ENCODE measurements around the gene RNFT2.
"Not testable (repeated sequence)": the region's sequence is repeated elsewhere in the genome, so short reads cannot be mapped to it uniquely, and the experiment has no call there.

The RNFT2 gene

GRCh38 chr12:116744766-116745165 is 6.7 kb downstream of the RNFT2 start:
- no peak for DNase-seq (ENCODE audit: low read depth)

DNA sequence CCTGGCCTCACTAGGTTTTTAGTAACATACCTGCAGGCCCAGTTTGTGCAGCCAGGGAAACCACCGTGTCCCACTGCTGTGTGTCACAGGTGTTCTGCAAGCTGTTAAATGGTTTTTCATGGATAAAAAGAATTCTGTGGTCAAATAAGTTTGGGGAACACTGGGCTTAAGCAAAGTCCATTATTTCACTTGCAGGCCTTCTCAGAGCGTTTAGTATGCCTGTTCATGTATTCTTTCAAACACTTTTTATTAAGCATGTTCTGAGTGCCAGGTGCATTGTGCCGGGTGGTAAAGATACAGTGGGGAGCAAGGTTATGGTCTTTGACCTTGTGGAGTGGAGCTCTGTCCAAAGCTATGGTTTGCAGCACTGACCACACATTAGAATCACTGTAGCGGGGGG is 7.4 kb downstream of the RNFT2 start:
- no peak for DNase-seq (ENCODE audit: low read depth)

DNA sequence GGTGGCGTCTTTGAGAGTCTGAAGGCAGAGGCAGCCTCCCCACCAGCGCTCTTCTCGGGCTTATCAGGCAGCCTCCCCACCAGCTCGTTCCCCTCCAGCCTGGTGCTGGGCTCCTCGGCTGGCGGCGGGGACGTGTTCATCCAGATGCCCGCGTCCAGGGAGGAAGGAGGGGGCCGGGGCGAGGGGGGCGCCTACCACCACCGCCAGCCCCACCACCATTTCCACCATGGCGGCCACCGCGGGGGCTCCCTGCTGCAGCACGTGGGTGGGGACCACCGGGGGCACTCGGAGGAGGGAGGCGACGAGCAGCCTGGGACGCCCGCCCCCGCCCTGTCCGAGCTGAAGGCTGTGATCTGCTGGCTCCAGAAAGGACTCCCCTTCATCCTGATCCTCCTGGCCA is 11.8 kb downstream of the RNFT2 start:
- DNase-seq (ENCODE audit: low read depth): no peak

- no peak for DNase-seq (ENCODE audit: low read depth)
Observed at GRCh38 chr12:116750298-116750697, 12.2 kb downstream of the RNFT2 start.

DNA sequence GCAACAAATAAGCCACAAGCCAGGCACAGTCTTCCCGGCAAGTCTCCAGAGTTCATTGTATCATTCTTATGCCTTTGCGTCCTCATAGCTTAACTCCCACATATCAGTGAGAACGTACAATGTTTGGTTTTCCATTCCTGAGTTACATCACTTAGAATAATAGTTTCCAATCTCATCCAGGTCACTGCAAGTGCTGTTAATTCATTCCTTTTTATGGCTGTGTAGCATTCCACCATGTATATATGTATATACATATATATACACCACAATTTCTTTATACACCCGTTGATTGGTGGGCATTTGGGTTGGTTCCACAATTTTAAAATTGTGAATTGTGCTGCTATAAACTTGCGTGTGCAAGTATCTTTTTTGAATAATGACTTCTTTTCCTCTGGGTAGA is 16.0 kb downstream of the RNFT2 start:
- not testable (repeated sequence) for DNase-seq (ENCODE audit: low read depth)

DNA sequence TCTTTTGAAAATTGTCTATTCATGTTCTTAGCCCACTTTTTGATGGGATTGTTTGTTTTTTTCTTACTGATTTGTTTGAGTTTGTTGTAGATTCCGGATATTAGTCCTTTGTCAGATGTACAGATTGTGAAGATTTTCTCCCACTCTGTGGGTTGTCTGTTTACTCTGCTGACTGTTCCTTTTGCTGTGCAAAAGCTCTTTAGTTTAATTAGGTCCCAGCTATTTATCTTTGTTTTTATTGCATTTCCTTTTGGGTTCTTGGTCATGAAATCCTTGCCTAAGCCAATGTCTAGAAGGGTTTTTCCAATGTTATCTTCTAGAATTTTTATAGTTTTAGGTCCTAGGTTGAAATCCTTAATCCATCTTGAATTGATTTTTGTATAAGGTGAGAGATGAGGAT is 16.7 kb downstream of the RNFT2 start:
- not testable (repeated sequence) for DNase-seq (ENCODE audit: low read depth)

GRCh38 chr12:116759783-116760621 is 21.9 kb downstream of the RNFT2 start:
- no peak for DNase-seq (ENCODE audit: low read depth)

DNA sequence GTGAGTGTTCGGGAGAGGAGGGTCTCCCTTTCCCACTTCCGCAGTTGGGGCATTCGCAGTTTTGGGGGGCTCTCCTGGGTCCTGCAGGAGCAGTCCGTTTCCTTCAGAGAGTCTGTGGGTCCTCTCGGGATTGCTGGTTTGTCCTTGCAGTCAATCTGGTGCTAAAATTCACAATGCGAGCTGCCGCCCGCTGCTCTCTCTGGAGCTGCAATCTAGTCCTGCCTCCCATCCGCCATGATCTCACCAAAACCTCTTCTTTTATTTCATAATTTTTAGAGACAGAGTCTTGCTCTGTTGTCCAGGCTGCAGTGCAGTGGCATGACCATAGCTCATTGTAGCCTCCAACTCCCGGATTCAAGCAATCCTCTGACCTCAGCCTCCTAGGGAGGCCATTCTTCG is 22.5 kb downstream of the RNFT2 start:
- no peak for DNase-seq (ENCODE audit: low read depth)

GRCh38 chr12:116761499-116761898 is 23.4 kb downstream of the RNFT2 start:
- DNase-seq (ENCODE audit: low read depth): no peak

DNA sequence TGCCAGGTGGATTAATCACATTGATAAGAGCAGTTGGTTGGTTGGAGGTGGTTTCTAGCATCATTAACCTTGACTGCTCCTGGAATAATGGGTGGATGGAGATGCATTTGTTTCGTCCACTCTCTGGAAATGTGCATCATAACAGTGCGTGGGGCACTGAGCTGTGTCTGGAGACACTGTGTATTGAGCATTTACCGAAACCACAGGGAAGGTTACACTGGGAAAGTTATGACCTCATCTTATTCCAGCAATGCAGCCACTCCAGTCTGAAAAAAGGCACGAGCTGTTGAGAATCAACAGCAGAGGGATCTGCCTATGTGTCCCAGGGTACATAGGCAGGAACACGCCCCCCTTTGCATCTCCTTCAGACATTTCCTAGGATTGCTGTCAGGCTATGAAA is 27.2 kb downstream of the RNFT2 start:
- no peak for DNase-seq (ENCODE audit: low read depth)

DNA sequence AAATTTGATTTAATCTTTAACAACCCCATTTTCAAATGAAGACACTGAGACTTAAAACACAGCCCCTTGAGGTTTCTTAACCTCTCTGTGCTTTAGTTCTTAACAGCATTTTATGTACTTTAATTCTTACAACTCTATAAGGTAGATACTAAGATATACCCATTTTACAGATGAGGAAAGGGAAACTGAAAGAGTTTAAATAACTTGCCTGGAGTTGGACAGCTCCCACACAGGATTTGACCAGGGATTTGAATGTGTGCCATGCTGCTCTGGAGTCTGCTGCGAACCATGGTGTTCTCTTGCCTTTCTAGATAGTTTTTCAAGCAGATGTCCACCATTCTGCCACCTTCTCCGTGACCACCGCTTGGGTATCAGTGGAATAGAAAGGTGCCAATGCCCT is 28.2 kb downstream of the RNFT2 start:
- no peak for DNase-seq (ENCODE audit: low read depth)

GRCh38 chr12:116766746-116767145 is 28.6 kb downstream of the RNFT2 start:
- DNase-seq (ENCODE audit: low read depth): no peak

GRCh38 chr12:116771651-116772050 is 33.5 kb downstream of the RNFT2 start:
- DNase-seq (ENCODE audit: low read depth): no peak

DNA sequence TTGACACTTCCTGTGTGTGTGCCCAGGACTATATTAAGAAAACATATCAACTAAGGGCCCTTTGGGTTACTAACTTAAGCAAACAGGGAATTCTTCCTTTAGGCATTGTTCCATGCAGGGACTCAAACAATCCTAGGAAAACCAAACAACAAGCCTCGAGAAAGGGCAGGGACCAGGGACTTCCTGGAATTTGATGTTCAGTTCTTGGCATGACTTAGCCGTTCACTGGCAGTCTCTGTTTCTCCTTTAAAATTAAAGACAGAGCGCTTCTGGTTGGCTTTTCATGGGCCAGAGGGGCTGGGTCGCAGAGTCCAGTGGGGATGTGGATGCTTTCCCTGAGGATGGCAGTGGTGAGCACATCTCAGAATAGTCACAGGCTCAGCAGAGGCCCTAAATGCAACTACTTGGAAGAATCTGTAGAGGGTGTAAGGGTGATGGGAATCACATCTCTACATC is 35.2 kb downstream of the RNFT2 start:
- DNase-seq (ENCODE audit: low read depth): peak; percentile 9

DNA sequence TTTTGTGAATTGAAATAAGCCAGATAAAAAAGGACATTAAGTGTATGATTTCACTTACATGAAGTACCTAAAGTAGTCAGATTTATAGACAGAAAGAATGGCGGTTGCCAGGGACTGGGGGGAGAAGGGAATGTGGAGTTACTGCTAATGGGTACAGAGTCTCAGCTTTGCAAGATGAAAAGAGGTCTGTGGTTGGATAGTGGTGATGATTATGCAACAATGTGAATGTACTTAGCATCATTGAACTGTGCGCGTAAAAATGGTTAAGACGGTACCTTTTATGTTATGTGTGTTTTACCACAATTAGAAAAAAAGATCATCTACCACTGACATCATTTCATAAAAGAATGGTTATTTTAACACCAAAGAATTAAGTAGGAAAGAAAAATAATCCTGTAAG is 35.9 kb downstream of the RNFT2 start:
- no peak for DNase-seq (ENCODE audit: low read depth)

DNA sequence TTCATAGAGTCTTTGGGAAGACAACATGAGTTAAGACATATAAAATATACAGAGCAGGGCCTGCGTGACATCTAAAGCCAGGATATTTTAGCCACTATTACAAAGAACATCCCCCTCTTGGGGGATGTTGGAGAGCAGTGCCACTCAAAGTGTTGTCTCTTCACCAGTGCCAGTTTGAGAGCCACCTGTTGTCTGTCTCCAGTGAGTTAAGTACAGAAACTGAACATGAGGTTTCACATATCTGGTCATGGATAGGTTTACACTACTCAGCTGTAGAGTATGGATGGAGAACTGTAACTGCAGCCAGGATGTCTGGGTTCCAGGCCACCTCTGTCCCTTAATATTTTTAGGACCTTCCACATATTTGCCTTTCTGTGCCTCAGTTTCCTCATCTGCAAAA is 39.1 kb downstream of the RNFT2 start:
- no peak for DNase-seq (ENCODE audit: low read depth)

- DNase-seq (ENCODE audit: low read depth): no peak
Observed at GRCh38 chr12:116779597-116779996, 41.5 kb downstream of the RNFT2 start.

DNA sequence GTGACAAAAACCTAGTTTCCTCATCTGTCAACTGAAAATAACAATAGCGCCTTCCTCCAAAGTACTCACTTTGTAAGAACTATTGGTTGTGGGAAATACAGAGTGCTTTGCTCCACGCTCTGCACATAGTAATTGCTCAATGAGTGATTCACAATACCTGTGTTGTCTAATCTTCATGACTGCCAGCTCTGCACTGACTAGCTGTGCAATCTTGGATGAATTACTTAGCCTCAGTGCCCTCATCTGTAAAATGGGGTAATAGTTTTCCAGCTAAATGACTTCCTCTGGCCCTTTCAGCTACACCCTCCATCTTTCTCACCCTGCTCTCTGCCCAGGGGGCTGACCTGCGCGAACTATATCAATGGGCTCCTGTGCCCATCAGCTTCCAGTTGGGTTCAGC is 42.8 kb downstream of the RNFT2 start:
- DNase-seq (ENCODE audit: low read depth): no peak

DNA sequence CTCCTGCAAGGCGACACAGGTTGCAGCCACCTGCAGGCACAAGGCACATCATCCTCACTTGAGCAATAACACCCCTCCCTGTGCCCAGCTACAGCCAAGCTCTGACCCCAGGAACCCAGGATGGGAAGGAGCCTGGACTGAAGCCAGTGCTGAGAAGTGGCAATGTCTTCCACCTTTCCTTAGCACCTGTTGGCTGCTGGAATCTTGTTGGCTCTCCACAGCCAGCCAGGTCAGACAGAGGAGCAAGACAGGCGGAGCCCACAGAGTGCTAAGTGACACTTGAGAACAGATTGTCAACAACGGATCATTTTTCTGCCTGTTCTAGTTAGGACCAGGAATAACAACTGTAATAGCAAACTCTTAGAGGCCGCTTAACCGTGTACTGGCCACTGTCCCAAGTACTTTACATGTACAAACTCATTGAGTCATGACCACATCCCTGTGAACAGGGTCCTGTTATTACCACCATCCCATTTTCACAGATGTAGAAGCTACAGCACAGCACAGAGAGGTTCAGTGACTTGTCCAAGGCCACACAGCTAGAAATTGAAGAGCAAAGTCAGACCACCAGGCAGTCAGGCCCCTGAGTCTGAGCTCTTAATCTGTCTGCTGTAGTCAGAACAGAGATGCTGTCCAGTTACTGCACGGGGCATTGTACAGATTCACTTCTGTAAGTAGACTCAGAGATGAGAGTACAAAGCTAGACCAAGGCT is 45.6 kb downstream of the RNFT2 start:
- DNase-seq (ENCODE audit: low read depth): no peak

GRCh38 chr12:116784238-116784612 is 46.1 kb downstream of the RNFT2 start:
- DNase-seq (ENCODE audit: low read depth): no peak

- DNase-seq (ENCODE audit: low read depth): not testable (repeated sequence)
Observed at GRCh38 chr12:116789562-116789961, 51.4 kb downstream of the RNFT2 start.

- DNase-seq (ENCODE audit: low read depth): no peak
Observed at GRCh38 chr12:116790066-116790465, 52.0 kb downstream of the RNFT2 start.

DNA sequence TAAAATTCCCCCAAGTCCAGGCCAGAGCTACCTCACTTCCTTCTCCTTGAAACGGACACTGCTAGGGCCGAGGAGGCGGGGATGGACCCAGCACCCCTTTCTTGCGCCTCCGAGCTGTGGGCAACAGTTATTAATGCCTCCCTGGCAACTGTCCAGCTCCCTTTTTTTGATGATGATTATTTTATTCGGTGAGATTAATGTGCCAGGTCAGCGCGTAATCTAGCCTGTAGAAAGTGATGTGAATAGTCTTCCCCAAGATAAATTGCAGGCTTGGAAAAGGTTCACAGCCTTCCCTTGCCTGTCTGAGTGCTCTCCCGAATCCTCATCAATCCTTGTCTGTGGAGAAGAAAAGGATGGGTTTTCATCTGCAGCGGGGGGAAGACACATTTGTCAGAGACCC is 54.3 kb downstream of the RNFT2 start:
- no peak for DNase-seq (ENCODE audit: low read depth)

DNA sequence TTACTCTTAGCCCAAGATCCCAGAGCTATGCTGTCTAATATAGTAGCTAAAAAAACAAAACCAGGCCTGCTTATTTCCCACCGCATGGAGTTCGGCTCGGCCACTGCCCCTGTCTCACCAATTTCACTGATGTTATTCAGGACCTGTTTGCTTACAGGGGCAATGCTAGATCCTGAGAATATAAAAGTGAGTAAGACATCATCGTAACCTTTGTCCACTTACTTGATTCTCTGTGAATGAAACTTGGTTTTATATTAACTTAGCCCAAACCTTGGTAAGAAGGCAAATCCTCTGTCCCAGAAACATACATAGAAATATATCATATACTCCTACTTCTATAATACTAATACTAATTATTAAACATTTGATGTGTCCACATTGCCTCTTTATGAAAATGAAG is 56.6 kb downstream of the RNFT2 start:
- DNase-seq (ENCODE audit: low read depth): no peak

Data from GM04504 (cell line).